Neural progenitor cell (in vitro differentiated cells): ENCODE data around the gene AATK.

Experiments used
- CTCF ChIP-seq: fragments of 200-600 bp; sonication (generic); IDR thresholded peaks from 2 replicates; pipeline ENCODE4 v1.5.1; 2017; ENCODE audit warnings: antibody characterized with exemption, mild to moderate bottlenecking
- EZH2 ChIP-seq: fragments of 200-600 bp; sonication (generic); IDR thresholded peaks from 2 replicates; pipeline ENCODE4 v1.6.1; 2017; ENCODE audit warnings: antibody characterized with exemption, mild to moderate bottlenecking, moderate library complexity
- EZH2phosphoT487 ChIP-seq: fragments of 200-600 bp; sonication (generic); IDR thresholded peaks from 2 replicates; pipeline ENCODE4 v1.6.1; 2017; ENCODE audit warnings: antibody characterized with exemption

- no peak for TF ChIP-seq CTCF
- TF ChIP-seq EZH2 = no peak
- no peak for TF ChIP-seq EZH2phosphoT487
These were observed 15.8 kb upstream of the AATK start for GRCh38 chr17:81181811-81182185.
